NB4 (cell line): ENCODE measurements around the gene TUBGCP3.
A peak's percentile ranks its signal among the peaks of the same experiment; 100 is the strongest.

ENCODE experiments used
- DNase-seq: peaks from one replicate; pipeline ENCODE4 v3.0.0; 2010; ENCODE audit warnings: low read depth
- H3K4me3 ChIP-seq: one replicate; pipeline ENCODE4 v1.5.1; 2011; ENCODE audit warnings: mild to moderate bottlenecking, low read depth, low read length, moderate library complexity
- MYC ChIP-seq: IDR thresholded peaks from 2 replicates; pipeline ENCODE4 v1.6.1; 2011; ENCODE audit warnings: low read depth, low read length
- POLR2A ChIP-seq: IDR thresholded peaks from 2 replicates; pipeline ENCODE4 v1.6.1; 2011; ENCODE audit warnings: mild to moderate bottlenecking; ENCODE audit not compliant: insufficient read length; ENCODE audit errors: extremely low read depth
- TF ChIP-seq, protein P1 (sequence below): IDR thresholded peaks from one replicate; pipeline ENCODE4 v1.5.1; 2012; ENCODE audit warnings: low read depth, low read length
- TF ChIP-seq, protein P2 (sequence below): IDR thresholded peaks from 2 replicates; pipeline ENCODE4 v1.6.1; 2011; ENCODE audit warnings: low read depth, low read length

Gene TUBGCP3

GRCh38 chr13:112513761-112514160 is 74.2 kb downstream of the TUBGCP3 start:
- no peak overlapping the region for H3K4me3 ChIP-seq
- DNase-seq = no peak
- no peak for TF ChIP-seq MYC
- TF ChIP-seq, protein P1, sequence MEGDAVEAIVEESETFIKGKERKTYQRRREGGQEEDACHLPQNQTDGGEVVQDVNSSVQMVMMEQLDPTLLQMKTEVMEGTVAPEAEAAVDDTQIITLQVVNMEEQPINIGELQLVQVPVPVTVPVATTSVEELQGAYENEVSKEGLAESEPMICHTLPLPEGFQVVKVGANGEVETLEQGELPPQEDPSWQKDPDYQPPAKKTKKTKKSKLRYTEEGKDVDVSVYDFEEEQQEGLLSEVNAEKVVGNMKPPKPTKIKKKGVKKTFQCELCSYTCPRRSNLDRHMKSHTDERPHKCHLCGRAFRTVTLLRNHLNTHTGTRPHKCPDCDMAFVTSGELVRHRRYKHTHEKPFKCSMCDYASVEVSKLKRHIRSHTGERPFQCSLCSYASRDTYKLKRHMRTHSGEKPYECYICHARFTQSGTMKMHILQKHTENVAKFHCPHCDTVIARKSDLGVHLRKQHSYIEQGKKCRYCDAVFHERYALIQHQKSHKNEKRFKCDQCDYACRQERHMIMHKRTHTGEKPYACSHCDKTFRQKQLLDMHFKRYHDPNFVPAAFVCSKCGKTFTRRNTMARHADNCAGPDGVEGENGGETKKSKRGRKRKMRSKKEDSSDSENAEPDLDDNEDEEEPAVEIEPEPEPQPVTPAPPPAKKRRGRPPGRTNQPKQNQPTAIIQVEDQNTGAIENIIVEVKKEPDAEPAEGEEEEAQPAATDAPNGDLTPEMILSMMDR = no peak
- TF ChIP-seq, protein P2, sequence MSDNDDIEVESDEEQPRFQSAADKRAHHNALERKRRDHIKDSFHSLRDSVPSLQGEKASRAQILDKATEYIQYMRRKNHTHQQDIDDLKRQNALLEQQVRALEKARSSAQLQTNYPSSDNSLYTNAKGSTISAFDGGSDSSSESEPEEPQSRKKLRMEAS = no peak
- no peak for TF ChIP-seq POLR2A

DNA sequence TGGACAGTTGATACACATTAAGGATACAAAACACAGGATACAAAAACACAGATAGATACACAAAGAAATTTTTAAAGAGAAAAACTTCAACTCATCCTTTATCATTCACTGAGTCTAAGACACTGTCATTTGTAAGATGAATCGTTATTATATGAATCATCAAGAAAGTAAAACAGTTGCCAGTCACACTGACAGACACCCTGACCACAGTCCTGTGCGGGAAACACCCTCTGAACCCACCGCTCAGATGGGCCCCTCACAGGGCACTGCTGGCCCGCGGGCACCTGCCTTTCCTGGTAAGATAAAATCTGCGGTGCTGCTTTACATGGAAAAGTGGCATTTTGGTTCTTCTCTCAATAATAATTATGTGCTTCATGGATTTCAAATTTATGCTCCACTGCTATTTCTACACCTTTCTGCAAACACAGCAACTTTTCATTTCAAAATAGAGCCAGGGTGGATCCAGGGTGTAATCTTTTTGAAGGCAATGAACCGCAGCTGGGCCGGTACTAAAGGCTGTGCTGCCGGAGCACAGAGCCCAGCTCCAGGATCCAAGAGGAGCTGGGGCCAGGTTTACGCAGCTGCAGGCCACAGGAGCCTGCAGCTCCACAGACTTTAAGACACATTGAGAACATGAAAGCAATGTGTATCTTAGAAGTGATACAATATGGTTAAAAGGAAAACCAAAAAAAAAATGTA is 76.8 kb downstream of the TUBGCP3 start:
- DNase-seq = no peak
- TF ChIP-seq POLR2A = no peak
- TF ChIP-seq, protein P2 = no peak

DNA sequence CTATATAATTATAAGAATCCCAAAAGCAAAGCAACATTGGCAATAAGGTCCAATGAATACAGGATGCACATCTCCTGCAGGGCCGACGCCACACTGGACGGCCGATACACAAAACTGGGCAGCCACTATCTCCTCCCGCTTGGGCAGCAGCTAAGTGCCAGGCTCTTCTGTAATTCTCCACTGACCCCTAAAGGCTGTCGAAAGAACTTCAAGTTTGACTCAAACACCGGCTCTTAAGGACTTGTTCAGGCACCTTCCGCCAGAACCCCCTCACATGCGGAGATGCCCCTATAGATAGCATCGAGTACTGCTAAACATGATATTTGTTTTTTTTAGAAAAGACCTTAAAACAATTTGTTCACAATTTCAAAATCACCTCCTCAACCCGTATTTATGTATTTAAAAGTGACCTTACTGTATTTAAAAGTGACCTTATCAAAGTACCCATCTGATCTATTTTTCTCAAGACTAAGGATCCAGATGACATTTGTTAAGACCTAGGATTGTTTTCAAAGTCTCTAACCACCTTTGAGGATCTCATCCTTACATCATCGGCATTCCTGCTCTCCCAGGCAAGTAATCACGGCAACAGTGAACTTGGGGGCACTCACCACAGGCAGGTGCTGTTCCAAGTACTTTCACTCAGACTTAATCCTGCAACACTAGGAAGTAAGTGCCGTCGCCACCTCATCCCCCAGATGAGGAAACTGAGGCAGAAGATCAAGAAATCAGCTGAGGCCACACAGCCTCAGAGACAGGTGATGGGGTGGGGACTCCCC is 77.8 kb downstream of the TUBGCP3 start:
- no peak overlapping the region for H3K4me3 ChIP-seq
- TF ChIP-seq, protein P2 = no peak
- TF ChIP-seq, protein P1 = peak; percentile 47
- TF ChIP-seq POLR2A (no peak), MYC (no peak)
- DNase-seq = peak; percentile 65

More for the DNA sequence above, 76.8 kb downstream of the TUBGCP3 start:
- H3K4me3 ChIP-seq = no peak overlapping the region

DNA sequence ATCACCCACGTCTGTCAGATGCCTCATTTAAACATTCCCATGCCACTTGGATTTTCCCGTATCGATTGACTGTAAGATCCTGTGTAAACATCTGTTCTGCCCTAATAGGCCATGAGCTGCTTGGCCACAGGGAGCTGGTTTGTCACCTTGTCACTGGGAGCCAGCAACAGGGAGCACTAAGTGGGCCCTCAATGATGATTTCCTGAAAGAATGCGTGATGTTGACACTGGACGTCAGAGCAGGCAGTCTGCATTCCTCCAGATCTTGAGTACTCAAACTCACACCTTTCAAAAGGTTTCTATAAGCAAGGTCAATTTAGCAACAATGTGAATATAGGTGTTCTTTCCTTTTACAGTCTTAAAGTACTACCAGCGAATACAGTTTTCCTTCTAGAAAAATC is 78.8 kb downstream of the TUBGCP3 start:
- TF ChIP-seq POLR2A = no peak
- TF ChIP-seq MYC = no peak
- TF ChIP-seq, protein P2 = no peak
- TF ChIP-seq, protein P1 = no peak

DNA sequence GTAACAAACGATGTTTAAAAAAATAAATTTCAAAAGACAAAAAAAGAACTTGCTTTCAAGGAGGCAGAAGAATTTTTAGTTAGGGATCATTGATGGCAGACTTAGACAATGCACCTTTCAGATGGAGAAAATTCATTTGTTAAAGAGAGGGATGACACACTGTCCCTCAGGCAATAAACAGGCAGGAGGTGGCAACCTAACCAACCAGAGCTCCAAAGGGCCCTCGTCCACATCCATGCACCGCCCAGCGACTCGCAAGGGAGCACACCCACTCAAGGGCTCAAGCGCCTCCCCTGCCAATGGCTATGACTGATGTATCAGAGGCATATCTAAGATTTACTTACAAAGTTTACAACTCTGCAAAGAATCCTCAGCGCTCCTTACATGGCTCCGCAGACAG is 81.9 kb downstream of the TUBGCP3 start:
- H3K4me3 ChIP-seq = no peak overlapping the region
- TF ChIP-seq MYC = no peak
- no peak for TF ChIP-seq POLR2A
- TF ChIP-seq, protein P2 = no peak
- TF ChIP-seq, protein P1 = no peak
- DNase-seq = no peak

More for the DNA sequence above, 78.8 kb downstream of the TUBGCP3 start:
- no peak for DNase-seq
- no peak overlapping the region for H3K4me3 ChIP-seq

GRCh38 chr13:112496166-112496565 is 91.8 kb downstream of the TUBGCP3 start:
- no peak overlapping the region for H3K4me3 ChIP-seq
- no peak for DNase-seq
- TF ChIP-seq, protein P2 = no peak
